Neural cell (in vitro differentiated cells): ENCODE results near the gene KRTAP5-6. TPM values are rescaled to one million over a fixed set of nuclear protein-coding genes. Genes with fewer than 3 reads are reported as not detected.

Source experiments
- H2AFZ ChIP-seq: fragments of 200-600, 300-800 bp; sonication (generic), shearing (Covaris generic); 2 replicates; pipeline ENCODE4 v1.6.0; 2014; ENCODE audit warnings: low read depth, mild to moderate bottlenecking, antibody characterized with exemption, low read length, moderate library complexity
- H3F3A ChIP-seq: fragments of 200-600 bp; shearing (Covaris generic); 2 replicates; pipeline ENCODE4 v1.6.1; 2016; ENCODE audit warnings: mild to moderate bottlenecking, moderate library complexity, mixed read lengths, antibody characterized with exemption, low read length; ENCODE audit not compliant: insufficient read depth, poor library complexity, severe bottlenecking
- H3K27ac ChIP-seq: fragments of 200-600, 300-800 bp; sonication (generic), shearing (Covaris generic); 2 replicates; pipeline ENCODE4 v1.5.1; 2014; ENCODE audit warnings: mild to moderate bottlenecking, low read length, moderate library complexity
- H3K27me3 ChIP-seq: fragments of 300-800, 200-600 bp; sonication (generic), shearing (Covaris generic); 2 replicates; pipeline ENCODE4 v1.6.0; 2014; ENCODE audit warnings: mild to moderate bottlenecking, low read depth, low read length, moderate library complexity; ENCODE audit not compliant: insufficient read depth
- H3K36me3 ChIP-seq: fragments of 300-800, 200-600 bp; sonication (generic), shearing (Covaris generic); 2 replicates; pipeline ENCODE4 v1.5.1; 2014; ENCODE audit warnings: mild to moderate bottlenecking, antibody characterized with exemption, low read length, moderate library complexity; ENCODE audit not compliant: insufficient read depth
- H3K4me2 ChIP-seq: fragments of 300-800, 200-600 bp; sonication (generic), shearing (Covaris generic); 2 replicates; pipeline ENCODE4 v1.6.0; 2014; ENCODE audit warnings: mild to moderate bottlenecking, low read length
- H3K4me3 ChIP-seq: fragments of 300-800, 200-600 bp; sonication (generic), shearing (Covaris generic); 2 replicates; pipeline ENCODE4 v1.5.1; 2014; ENCODE audit warnings: mild to moderate bottlenecking, low read length, moderate library complexity
- H3K79me2 ChIP-seq: fragments of 200-600 bp; shearing (Covaris generic); replicated peaks from 2 replicates; pipeline ENCODE4 v1.6.0; 2014; ENCODE audit warnings: mild to moderate bottlenecking, low read length, moderate library complexity; ENCODE audit not compliant: insufficient read depth
- H3K9ac ChIP-seq: fragments of 300-800, 200-600 bp; sonication (generic), shearing (Covaris generic); 2 replicates; pipeline ENCODE4 v1.6.1; 2016; ENCODE audit warnings: mild to moderate bottlenecking, low read length, mixed read lengths
- H3K9me2 ChIP-seq: fragments of 200-600 bp; shearing (Covaris generic); 2 replicates; pipeline ENCODE4 v1.6.1; 2016; ENCODE audit warnings: mild to moderate bottlenecking, low read length, mixed read lengths; ENCODE audit not compliant: insufficient read depth
- H3K9me3 ChIP-seq: fragments of 200-600, 300-800 bp; sonication (generic), shearing (Covaris generic); 2 replicates; pipeline ENCODE4 v1.6.1; 2016; ENCODE audit warnings: mild to moderate bottlenecking, mixed run types, low read length, moderate library complexity, mixed read lengths
- H4K20me1 ChIP-seq: fragments of 200-600 bp; shearing (Covaris generic); 2 replicates; pipeline ENCODE4 v1.6.1; 2016; ENCODE audit warnings: mild to moderate bottlenecking, mixed run types; ENCODE audit not compliant: insufficient read depth
- EP300 ChIP-seq: fragments of 450-650 bp; conservative IDR thresholded peaks from 2 replicates; pipeline ENCODE4 v1.6.1; 2014; ENCODE audit warnings: antibody characterized with exemption, mild to moderate bottlenecking, moderate library complexity; ENCODE audit not compliant: poor library complexity, severe bottlenecking
- EZH2 ChIP-seq: fragments of 200-600, 300-800 bp; shearing (Covaris generic), sonication (generic); IDR thresholded peaks from 2 replicates; pipeline ENCODE4 v1.6.1; 2014; ENCODE audit warnings: antibody characterized with exemption, low read length, borderline replicate concordance, mild to moderate bottlenecking; ENCODE audit not compliant: insufficient read depth, poor library complexity, severe bottlenecking
- MXI1 ChIP-seq: fragments of 450-650 bp; conservative IDR thresholded peaks from 2 replicates; pipeline ENCODE4 v1.6.1; 2014; ENCODE audit warnings: antibody characterized with exemption, mild to moderate bottlenecking; ENCODE audit not compliant: poor library complexity, severe bottlenecking
- POLR2AphosphoS5 ChIP-seq: IDR thresholded peaks from 2 replicates; pipeline ENCODE4 v1.6.1; 2012
- RAD21 ChIP-seq: fragments of 450-650 bp; conservative IDR thresholded peaks from 2 replicates; pipeline ENCODE4 v1.6.1; 2014; ENCODE audit warnings: antibody characterized with exemption, mild to moderate bottlenecking, moderate library complexity
- SMC3 ChIP-seq: fragments of 450-650 bp; conservative IDR thresholded peaks from 2 replicates; pipeline ENCODE4 v1.6.1; 2014; ENCODE audit warnings: antibody characterized with exemption, mild to moderate bottlenecking, moderate library complexity; ENCODE audit not compliant: poor library complexity
- TAF1 ChIP-seq: IDR thresholded peaks from 2 replicates; pipeline ENCODE4 v1.6.1; 2012; ENCODE audit warnings: low read depth
- polyA plus RNA-seq: library from polyadenylated mRNA; depleted of rRNA; stranded (reverse); fragments of >200 nt; gene quantifications from 2 replicates; pipeline ENCODE4 v1.2.3, GENCODE V29; 2014
- TF ChIP-seq, protein P1 (sequence below): IDR thresholded peaks from 2 replicates; pipeline ENCODE4 v1.6.1; 2012; ENCODE audit warnings: borderline replicate concordance
- TF ChIP-seq, protein P2 (sequence below): fragments of 450-650 bp; IDR thresholded peaks from 2 replicates; pipeline ENCODE4 v1.5.1; 2014; ENCODE audit warnings: antibody characterized with exemption, mild to moderate bottlenecking, moderate library complexity; ENCODE audit not compliant: poor library complexity, severe bottlenecking

Gene KRTAP5-6
- polyA plus RNA-seq, 1 donor from 2014 or later: not detected

DNA sequence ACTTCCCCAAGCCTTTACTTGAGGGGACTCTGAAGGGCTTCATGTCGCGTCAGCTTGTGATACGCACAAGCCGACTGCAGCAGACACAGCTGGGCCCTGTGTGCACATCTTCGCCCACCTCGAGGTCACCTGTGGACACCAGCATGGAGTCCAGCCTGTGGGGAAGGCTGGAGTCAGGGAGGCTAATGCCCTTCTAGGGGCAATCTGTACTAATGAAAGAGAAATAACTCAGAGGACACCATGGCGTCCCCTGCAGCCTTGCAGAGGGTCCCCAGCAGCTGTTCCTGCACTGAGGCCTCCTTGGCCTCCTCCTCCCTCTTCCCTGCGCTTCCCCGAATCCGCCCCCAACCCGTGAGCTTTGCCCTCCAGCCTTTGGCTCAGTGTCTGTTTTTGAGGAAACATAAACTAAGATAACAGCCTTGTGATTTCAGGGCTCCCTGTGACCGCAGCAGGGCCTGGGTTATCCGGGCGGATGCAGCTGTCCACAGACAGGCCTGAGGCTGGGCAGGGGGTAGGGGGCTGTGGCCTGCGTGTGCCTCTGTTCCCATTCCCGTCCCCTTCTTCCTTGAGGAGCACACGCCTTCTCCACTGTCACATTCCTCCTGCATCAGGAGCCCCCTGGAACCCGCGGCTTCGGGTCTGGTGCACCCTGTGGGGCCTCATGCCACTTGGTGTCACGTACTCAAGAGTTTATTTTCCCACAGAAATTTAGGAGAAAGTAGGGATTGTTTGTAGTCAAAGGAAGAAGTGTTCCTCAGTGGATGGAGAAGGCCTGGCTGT lies 42.4 kb upstream of the KRTAP5-6 start:
- Histone ChIP-seq H3F3A (no peaks in the 10 kb centered on the region), H2AFZ (no peak overlapping the region), H3K9me3 (no peaks in the 10 kb centered on the region), H3K79me2 (no peaks in the 10 kb centered on the region), H3K36me3 (no peaks in the 10 kb centered on the region), H3K27ac (no peak overlapping the region), H4K20me1 (no peaks in the 10 kb centered on the region), H3K9ac (no peak overlapping the region), H3K4me2 (no peak overlapping the region), H3K4me3 (no peak overlapping the region), H3K27me3 (no peaks in the 10 kb centered on the region), H3K9me2 (no peaks in the 10 kb centered on the region)
- TF ChIP-seq RAD21 (no peak), TAF1 (no peak), EZH2 (no peak), MXI1 (no peak), SMC3 (no peak)
- TF ChIP-seq, protein P1, sequence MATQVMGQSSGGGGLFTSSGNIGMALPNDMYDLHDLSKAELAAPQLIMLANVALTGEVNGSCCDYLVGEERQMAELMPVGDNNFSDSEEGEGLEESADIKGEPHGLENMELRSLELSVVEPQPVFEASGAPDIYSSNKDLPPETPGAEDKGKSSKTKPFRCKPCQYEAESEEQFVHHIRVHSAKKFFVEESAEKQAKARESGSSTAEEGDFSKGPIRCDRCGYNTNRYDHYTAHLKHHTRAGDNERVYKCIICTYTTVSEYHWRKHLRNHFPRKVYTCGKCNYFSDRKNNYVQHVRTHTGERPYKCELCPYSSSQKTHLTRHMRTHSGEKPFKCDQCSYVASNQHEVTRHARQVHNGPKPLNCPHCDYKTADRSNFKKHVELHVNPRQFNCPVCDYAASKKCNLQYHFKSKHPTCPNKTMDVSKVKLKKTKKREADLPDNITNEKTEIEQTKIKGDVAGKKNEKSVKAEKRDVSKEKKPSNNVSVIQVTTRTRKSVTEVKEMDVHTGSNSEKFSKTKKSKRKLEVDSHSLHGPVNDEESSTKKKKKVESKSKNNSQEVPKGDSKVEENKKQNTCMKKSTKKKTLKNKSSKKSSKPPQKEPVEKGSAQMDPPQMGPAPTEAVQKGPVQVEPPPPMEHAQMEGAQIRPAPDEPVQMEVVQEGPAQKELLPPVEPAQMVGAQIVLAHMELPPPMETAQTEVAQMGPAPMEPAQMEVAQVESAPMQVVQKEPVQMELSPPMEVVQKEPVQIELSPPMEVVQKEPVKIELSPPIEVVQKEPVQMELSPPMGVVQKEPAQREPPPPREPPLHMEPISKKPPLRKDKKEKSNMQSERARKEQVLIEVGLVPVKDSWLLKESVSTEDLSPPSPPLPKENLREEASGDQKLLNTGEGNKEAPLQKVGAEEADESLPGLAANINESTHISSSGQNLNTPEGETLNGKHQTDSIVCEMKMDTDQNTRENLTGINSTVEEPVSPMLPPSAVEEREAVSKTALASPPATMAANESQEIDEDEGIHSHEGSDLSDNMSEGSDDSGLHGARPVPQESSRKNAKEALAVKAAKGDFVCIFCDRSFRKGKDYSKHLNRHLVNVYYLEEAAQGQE: no peak

DNA sequence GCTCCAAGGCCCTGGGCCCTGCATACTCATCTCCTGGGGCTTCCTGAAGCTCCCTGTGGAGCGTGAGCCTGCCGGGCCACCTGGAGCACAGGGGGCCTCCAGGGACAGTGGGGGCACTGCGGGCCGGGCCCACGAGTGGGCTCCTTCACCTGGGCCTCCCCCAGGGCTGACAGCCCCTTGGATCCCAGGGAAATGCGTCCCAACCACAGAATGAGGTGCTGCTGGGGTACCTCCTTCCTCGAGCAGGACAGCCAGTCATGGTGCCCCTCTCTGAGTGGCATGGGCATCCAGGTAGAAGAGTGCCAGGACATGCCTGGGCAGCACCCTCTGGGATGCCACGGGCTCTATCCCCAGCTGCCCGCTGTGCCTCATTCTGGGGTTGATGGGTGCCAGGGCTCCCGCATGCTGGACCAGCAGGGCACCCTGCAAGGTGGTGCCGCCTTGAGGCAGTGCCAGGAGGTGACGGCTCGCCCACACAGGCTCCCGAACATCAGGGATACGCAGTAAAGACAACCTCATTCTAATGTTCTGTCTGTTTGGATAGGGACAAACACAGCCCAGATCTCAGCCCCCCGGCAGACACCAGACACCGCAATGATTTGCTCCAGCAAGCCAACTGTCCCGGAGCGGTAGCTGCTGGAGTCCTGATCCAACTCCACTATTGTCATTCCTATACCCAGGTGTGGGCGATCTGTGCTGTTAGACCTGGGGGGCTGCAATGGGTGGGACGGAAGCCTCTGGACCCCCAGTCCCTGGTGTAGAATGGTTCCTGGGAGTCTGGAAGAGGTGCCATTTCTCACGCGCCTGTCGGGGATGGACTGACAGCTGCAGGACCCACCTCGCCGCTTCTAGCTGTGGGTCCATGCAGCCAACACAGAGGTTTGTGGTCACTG lies 41.6 kb upstream of the KRTAP5-6 start:
- Histone ChIP-seq H3K79me2 (no peaks in the 10 kb centered on the region), H3K9me3 (no peaks in the 10 kb centered on the region), H3K9me2 (no peaks in the 10 kb centered on the region), H3K9ac (no peak overlapping the region), H3K27ac (no peak overlapping the region), H3K36me3 (no peaks in the 10 kb centered on the region), H2AFZ (no peak overlapping the region), H4K20me1 (no peaks in the 10 kb centered on the region), H3K4me2 (no peak overlapping the region), H3K27me3 (no peaks in the 10 kb centered on the region), H3F3A (no peaks in the 10 kb centered on the region), H3K4me3 (no peak overlapping the region)
- TF ChIP-seq, protein P2, sequence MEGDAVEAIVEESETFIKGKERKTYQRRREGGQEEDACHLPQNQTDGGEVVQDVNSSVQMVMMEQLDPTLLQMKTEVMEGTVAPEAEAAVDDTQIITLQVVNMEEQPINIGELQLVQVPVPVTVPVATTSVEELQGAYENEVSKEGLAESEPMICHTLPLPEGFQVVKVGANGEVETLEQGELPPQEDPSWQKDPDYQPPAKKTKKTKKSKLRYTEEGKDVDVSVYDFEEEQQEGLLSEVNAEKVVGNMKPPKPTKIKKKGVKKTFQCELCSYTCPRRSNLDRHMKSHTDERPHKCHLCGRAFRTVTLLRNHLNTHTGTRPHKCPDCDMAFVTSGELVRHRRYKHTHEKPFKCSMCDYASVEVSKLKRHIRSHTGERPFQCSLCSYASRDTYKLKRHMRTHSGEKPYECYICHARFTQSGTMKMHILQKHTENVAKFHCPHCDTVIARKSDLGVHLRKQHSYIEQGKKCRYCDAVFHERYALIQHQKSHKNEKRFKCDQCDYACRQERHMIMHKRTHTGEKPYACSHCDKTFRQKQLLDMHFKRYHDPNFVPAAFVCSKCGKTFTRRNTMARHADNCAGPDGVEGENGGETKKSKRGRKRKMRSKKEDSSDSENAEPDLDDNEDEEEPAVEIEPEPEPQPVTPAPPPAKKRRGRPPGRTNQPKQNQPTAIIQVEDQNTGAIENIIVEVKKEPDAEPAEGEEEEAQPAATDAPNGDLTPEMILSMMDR: no peak
- TF ChIP-seq POLR2AphosphoS5: no peak
- TF ChIP-seq SMC3: no peak
- no peak for TF ChIP-seq RAD21
- TF ChIP-seq TAF1: no peak
- TF ChIP-seq EZH2: no peak
- TF ChIP-seq MXI1: no peak
- TF ChIP-seq, protein P1: no peak
- TF ChIP-seq EP300: no peak
